Activated effector memory CD4-positive, alpha-beta T cell treated with anti-CD3 and anti-CD28 coated beads, Interleukin-2, amount 50 U/mL, for 16 hours (primary cell): Measurements from ENCODE around the gene CEBPE.

Experiments used
- DNase-seq: peaks from one replicate; pipeline ENCODE4 v3.0.0-alpha.2; 2020

The CEBPE gene

DNA sequence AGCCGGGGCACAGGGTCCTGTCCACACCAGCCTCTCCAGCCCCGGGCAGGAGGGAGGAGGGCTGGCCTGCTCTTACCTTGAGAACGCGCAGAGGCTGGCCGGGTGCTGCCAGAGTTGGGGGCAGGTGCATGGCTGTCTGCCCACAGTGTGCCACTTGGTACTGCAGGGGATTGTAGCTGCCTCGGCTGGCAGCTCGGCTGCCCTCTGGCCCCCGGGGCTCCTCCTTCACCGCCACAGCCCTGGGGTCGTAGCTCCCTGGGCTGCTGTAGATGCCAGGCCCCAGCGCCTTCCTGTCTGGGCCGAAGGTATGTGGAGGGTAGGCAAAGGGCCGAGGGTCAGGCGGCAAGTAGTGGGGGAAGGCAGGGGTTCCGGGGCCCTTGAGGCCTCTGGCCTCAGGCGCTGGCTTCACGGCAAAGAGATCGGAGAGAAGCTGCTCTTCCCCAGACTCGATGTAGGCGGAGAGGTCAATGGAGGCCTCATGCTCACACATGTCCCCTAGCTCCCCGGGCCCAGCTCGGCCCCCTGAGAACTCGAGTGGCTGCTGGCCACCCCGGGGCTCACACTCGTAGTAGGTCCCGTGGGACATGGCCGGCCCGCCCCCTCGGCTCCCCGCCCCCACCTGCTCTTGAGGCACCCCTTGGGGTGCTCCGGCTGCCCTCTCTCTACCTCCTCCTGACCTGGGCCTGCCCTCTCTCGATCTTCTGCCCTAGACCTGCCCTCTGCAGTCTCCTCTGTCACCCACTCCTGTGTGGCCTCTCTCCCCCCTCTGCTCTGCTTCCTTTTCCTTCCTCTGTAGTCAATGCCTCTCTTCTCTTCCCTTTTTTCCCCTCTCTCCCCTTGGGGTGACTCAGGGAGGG is at the start of gene CEBPE:
CEBPE (minus strand) TSS at position 750 of the 857 bp plus-strand sequence; CDS start at position 586, 164 bp downstream.
- no peak for DNase-seq

GRCh38 chr14:23168246-23168645 is 49.2 kb upstream of the CEBPE start:
- DNase-seq = no peak

DNA sequence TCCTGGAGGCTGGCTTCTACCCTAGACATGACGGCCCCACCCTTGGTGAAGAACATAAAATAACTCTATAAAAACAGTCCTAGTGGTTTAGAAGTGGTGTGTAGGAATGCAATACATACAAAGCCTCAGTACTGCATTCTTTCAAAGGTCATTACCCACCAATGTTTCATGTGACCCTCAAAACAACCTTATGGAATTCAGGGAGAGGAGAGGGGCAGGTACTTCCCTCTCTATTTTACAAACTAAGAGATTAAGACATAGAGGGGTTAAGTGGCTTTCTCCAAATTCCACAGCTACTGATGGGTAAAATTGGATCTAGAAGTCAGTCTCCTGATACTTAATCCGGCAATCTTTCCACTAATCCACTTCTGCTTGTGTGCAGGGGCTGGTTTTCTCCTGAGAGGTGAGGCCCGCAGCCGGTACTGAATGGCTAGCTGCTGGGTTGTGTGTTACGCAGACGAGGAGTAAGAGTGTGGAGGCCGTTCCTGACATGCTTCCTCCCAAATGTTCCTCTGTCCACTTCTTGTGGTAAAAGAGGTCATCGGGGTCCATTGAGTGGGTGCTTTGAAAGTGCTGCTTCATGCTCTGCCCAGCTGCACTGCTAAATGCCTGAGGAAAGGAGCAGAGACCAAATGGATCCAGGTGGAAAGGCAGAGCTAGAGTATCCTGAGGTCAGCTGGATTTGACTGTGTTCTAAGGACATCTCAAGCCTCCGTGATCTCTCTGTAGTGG is 48.2 kb upstream of the CEBPE start:
- no peak for DNase-seq

DNA sequence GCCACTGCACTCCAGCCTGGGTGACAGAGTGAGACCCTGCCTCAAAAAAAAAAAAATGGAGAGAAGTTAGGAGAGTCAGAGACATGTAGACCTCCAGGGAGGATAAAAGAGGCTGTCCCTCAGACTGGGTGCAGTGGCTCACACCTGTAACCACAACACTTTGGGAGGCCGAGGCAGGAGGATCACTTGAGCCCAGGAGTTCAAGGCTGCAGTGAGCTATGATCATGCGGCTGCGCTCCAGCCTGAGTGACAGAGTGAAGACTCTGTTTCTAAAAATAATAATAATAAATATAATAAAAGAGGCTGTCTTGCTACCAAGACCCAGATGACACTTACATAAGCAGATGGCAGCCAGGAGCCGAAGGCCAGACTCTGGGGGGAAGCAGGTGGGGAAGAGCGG is 45.9 kb upstream of the CEBPE start:
- DNase-seq = no peak

DNA sequence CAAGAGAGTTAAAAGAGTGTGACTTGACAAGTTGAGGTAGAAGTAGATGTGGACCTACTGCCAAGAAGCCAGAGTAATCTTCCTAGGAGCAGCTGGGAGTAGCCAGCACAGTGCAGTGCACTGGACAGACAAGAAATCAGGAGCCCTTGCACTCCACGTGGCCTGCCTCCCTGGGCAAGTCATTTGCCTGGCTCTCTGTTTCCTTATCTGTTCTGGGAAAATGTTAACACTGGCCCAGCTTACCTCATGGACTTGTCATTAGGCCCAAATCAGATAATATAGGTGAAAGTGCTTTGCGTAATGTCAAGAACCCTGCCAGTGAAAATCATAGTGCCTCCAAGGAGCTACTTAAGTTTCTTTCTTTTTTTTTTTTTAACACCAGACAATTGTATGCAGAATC is 45.2 kb upstream of the CEBPE start:
- DNase-seq = no peak

- DNase-seq = no peak
Observed at GRCh38 chr14:23163830-23164229, 44.8 kb upstream of the CEBPE start.

DNA sequence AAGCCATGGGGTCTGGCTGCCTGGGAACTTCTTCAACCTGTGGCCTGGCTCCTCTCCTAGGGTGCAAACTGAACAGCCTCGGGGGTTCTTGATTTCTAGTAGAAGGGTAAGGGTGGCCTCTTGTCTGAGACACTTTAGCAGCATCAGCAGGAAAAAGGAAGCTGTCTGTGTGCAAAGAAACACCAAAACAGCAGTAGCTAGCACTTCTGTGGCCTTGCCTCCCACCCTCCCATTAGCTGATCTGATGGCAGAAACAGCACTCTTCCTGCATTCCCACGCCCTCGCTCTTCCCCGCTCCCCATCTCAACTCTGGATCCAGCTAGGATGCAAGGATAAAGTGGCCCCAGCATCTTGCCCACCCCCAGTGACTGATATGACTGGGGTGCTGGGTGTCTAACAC is 43.7 kb upstream of the CEBPE start:
- DNase-seq = no peak

GRCh38 chr14:23162005-23162404 is 43.0 kb upstream of the CEBPE start:
- DNase-seq = no peak

DNA sequence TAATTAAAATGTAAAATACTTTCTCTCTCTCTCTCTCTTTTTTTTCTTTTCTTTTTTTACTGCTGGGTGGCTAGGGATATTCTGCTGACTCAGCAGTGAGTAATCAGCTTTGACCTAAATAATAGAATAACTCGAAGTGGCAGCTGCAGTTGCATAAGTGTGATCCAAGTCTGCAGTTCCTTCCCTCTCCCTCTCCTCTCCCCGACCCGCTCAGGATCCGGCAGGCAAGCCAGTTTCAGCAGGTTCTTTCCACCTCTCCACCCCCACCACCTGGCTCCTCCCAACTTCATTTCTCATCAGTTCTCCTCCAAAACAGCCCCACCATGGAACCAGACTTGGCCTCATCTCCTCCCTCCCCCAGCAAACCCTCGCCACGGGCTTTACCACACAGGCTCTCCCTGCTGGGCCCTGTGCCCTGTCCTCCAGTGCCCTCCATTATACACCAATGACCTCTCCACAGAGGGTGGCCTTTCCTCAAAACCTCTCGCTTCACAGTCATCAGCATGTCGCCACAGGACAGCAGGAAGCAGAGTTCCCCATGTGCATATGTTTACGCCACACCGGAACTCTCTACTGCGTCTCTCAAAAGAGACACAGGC is 42.0 kb upstream of the CEBPE start:
- DNase-seq = no peak

DNA sequence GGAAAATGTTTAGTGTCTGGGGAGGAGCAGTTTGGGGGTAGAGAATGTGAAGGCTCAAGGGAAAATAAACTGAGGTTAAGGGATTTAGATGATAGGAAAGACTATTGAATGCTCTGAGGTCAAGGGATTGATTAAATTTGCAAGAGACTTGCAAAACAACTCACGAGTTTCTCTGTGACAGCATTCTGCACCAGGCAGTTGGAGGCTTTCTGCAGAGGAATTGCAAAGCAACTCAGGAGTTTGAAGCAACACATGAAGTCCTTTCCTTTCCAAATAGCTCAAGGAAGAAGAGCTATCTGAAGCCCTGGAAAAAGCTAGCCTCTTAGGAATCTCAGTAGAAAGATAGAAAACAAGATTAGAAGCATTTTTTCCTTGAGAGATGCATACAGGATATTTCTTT is 40.5 kb upstream of the CEBPE start:
- no peak for DNase-seq

GRCh38 chr14:23158779-23159178 is 39.7 kb upstream of the CEBPE start:
- no peak for DNase-seq

DNA sequence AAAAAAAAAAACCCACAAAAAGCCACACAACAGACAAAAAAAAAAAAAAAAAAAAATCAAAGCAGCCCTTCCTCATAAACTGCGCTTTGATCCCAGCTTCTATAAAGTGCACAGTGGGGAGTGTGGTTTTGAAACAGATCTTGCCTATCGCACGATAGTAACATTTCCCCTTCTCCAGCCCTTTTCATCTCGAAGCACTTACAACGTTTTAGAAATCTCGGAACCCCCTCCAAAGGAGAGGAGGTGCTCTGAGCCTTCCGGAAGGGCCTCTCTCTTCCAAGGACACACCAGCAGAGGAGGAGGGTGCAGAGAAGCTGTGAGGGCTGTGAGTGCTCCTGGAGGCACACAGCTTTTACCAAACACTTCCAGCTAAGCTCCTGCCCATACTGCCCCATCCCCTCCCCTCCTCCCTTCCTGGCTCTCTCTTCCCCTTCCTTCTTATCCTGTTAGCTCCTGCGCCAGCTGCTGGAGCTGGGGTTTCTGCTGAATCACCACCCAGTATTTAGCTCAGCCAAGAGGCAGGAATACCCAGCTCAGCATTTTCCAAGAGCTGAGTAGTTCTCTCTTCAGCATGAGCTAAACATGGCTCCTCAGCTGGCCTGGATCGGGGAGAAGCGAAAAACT is 36.0 kb upstream of the CEBPE start:
- no peak for DNase-seq

DNA sequence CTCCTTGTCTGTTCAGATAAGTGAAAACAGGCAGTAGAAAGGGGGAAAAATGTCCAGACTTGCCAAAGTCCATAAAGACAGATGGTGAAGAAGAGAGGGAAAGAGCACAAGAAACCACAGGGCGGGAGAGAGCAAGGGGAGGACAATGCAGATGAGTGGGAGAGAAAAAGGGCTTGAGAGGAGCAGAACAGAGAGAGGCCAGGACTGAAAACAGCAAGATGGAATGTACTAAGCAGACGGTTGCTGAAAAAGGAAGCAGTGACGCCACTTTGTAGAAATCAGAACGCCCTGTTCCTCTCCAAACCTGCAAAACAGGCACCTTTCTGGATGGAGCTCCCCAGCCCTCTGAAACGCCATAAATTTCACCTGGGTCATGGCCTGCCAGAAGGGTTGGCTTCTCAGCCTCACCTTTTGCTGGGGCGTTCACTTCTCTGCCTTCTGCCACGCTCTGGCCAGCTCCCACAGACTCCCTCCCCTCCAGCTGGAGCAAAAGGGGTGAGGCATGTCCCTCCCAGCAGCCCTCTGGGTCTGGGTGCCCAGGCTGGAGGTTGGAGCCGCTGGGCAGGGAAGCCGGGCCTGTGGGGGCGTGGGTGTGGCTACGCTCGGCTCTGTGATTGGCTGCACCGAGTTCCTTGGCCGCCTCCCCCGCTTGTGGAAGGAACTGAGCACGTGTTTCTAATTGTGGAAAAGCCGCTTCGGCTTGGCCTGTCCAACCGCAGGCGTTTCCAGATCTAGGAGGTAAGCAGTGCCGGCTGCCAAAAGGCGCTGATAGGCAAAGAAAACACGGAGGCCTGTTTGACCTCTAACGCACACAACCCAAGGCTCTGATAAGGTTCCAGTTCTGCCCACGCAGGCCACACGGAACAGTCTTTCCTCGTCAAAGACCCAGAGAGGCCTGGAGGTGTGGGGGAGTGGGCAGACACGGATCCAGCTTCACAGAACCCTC is 35.1 kb upstream of the CEBPE start:
- DNase-seq = no peak

- DNase-seq = no peak
Observed at GRCh38 chr14:23151342-23151741, 32.3 kb upstream of the CEBPE start.

GRCh38 chr14:23149745-23150144 is 30.7 kb upstream of the CEBPE start:
- DNase-seq = no peak

DNA sequence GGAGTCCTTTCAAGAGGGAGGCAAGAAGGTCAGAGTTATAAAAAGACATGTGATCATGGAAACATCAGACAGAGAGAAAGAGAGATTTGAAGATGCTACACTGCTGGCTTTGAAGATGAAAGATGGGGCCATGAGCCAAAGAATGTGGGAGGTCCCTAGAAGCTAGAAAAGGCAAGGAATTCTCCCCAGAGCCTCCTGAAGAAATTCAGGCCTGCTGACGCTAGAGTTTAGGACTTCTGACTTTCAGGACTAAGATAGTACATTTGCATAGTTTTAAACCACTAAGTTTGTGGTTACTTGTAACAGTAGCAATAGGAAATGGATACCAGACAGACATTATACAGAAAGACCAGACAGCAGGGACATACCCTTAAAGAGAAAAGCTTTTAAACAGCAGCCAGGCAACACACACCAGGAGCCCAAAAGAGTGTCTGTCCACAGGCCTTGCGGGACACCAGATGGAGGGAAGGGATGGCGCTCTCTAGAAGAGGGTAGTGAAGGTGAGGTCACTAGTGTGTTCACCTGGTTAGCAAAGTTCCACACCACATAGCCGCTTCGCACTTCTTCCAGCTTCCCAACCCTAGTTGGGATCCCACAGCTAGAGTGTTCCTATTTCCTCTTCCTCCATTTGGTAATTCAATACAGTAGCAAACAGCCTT is 29.7 kb upstream of the CEBPE start:
- no peak for DNase-seq

DNA sequence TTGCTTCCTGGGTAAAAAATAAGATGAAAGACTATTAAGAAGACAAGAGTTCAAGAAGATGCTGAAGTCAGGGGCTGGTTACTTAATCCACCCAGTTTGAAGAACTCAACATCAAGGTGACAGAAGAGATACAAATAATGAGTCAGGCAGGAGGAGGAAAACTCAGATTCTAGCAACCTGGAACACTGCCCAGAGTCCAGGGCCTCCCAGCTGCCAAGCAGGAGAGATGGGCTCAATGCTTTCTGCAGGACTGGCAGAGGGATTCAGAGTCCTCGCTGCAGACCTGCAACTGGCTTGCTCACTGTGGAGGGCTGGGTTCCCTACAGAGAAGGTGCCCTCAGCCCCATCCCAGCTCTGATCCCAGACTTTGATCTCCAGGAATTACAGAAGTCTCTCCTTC is 28.6 kb upstream of the CEBPE start:
- DNase-seq = no peak

GRCh38 chr14:23146980-23147379 is 27.9 kb upstream of the CEBPE start:
- no peak for DNase-seq

DNA sequence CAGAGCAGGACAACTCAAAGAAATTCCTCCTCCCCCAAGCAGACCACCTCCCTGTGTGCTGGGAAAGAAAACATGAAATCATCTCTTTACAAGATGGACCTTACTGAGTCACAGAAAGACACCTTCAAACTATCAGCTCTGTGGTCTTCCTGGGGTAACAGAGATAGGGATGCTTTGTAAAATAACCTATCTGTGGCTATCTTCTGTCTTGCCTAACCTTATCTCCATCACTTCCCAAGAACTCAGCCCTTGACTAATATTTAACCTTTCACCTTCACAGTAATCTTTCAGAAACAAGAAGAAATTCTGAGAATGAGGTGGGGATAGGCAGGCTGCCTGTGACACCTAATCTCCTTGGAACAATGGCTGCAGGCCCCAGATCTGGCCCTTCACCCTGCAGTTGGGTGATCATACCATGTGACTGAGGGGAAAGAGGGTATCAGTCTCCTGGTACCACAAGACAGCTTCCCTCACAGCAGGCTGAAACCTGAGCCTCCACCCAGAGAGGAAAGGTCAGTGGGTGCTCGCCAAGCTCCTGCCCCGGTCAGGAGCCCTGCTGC is 27.4 kb upstream of the CEBPE start:
- no peak for DNase-seq

DNA sequence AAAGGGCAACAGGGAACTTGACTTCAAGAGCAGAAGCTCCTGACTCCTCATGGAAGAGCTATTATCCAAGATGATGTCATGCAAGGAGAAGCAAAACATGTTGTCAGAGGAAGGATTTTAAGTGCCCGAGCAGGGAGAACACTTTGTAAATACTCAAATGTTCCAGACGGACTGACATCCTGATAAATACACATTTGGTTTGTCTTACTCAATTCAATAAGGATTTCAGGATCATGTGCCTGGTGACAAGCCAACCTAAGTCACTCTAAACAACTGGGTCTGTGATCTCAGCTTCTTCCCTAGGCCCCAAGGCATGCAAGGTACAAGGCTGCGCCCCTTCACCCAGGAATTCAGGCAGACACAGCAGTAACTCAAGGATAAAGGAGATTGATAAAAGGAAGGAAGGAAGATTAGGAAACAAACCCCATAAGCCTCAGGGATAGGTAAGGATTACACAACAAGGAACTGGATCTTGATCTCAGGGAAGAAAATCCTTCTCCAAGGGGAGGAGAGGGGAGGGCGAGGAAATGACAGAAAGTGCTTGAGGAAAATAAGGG is 26.8 kb upstream of the CEBPE start:
- DNase-seq = no peak

DNA sequence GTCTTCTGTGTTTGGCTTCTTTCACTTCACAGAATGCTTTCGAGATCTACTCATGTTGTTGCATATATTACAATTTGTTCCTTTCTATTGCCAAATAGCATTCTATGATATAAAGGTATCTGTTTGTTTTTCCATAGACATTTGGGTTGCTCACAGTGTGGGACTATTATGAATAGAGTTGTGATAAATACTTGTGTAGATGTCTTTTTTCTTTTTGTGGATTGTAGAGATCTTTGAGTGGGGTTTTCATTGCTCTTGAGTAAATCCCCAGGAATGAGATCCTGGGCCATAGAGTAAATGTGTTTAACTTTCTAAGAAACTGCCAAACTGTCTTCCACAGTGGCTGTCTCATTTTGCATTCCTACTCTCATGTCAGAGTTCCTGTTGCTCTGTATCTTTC is 24.9 kb upstream of the CEBPE start:
- DNase-seq = no peak
